Right renal cortex interstitium (tissue), 3 donors: ENCODE results near the gene FBXL14. TPM values are rescaled to one million over a fixed set of nuclear protein-coding genes. Genes with fewer than 3 reads are reported as not detected.

Experiments used
- DNase-seq, 3 donors: peaks; one replicate each; pipeline ENCODE4 v3.0.0-alpha.2; 2013; ENCODE audit warnings: low read depth in 3 of 3, low spot score in 2 of 3
- polyA plus RNA-seq, 3 donors: library from polyadenylated mRNA; unstranded; fragments of 120-200 nt; gene quantifications; one replicate each; pipeline ENCODE4 v1.2.1, GENCODE V29; 2013; ENCODE audit not compliant: insufficient read length in 3 of 3

The FBXL14 gene
- polyA plus RNA-seq, 3 donors: 10.7 to 12.4 (median 10.8) TPM

DNA sequence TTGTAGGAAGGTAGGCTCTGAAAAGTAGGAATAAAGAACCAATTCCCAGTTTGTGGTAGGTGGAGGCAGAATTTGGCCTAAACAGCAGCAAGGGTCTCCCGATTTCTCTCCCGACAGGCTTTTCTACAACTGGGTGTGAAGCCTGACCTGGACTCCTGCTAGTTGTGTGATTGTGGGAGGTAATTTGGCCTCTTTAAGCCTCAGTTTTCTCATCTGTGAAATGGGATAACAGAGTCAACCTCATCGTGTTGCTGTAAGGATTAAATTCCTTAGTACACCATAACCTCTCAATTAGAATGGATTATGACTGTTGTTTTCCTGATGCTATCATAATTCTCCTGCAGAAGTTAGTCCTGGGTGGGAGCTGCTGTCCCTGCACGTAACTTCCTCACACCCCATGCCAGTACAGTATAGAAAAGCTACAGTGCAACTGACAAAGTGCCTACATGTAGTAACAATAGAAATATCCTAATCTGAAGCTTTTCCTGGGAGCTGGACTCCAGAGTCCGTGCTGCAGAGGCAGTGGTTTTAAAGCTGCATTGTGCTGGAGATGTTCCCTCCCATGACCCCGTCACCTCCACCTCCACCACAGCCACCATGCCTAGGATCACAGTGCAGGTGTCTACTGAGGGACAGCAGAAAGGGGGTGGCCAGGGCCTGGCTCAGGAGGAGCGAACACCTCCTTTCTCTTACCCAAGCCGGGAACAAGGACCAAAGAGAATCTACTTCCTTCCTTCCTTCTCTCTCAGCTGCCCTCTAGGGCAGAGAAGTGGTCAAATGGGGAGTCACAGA lies 76.5 kb downstream of the FBXL14 start:
- DNase-seq: no peak

DNA sequence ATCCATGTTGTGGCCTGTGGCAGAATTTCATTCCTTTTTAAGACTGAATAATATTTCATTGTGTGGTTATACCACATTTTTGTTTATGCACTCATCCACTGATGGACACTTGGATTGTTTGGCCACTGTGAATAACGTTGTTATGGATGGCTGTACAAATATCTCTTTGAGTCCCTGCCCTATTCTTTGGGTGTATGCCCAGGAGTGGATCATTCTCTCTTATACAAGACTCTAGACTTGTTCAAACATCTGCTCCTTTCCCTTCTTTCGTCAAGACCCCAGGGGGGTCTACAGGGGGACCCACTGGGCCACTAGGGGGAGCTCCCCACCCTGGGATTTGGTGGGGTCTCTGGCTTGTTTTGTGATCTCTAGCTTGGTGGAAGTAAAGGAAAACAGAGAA lies 77.4 kb downstream of the FBXL14 start:
- DNase-seq: no peak

Other genes starting within 250 kb of the FBXL14 start
- 1 to 10 TPM; 5.1 to 6.0 (median 5.3) TPM for gene WNT5B, start 34.6 kb upstream of the FBXL14 start, polyA plus RNA-seq
- gene ADIPOR2, start 96.5 kb upstream of the FBXL14 start, polyA plus RNA-seq: 10 to 100 TPM; 49.3 to 52.2 (median 49.5) TPM
- gene LRTM2, start 226.0 kb upstream of the FBXL14 start, polyA plus RNA-seq: under 1 TPM; 0.31 to 0.42 (median 0.33) TPM